A375 (cell line): ENCODE results near the gene LILRB3. TPM values are rescaled to one million over a fixed set of nuclear protein-coding genes. Genes with fewer than 3 reads are reported as not detected.

Experiments
- small RNA-seq: library from RNA; depleted of rRNA; stranded (forward); fragments of <200 nt; gene quantifications from one replicate; pipeline ENCODE3, GENCODE V24; 2014
- total RNA-seq: library from RNA; depleted of rRNA; stranded (reverse); fragments of >200 nt; shearing (Covaris generic); gene quantifications from 2 replicates; pipeline ENCODE4 v1.2.3, GENCODE V29; 2014; rRNA removed

The LILRB3 gene
- total RNA-seq = not detected in 2 replicates

GRCh38 chr19:54222474-54223276 is at the start of gene LILRB3:
TSS of gene LILRB3 (minus strand) at chr19:54223007. CDS start at chr19:54222976, 31 bp downstream.

GRCh38 chr19:54257116-54257480 is 34.3 kb upstream of the LILRB3 start, which contains the start of gene LILRB5:
TSS of gene LILRB5 (minus strand) at chr19:54257273. CDS start at chr19:54257193, 80 bp downstream.

GRCh38 chr19:54242646-54243045 is 19.8 kb upstream of the LILRB3 start, which contains the start of gene LILRA6:
TSS of gene LILRA6 (minus strand) at chr19:54242790.

GRCh38 chr19:54191011-54191810 is 31.6 kb downstream of the LILRB3 start, which contains the start of gene TSEN34:
TSS of gene TSEN34 (plus strand) at chr19:54191308. CDS start at chr19:54191365, 57 bp downstream.

GRCh38 chr19:54189145-54189734 is 33.6 kb downstream of the LILRB3 start, which contains the start of gene MBOAT7:
TSS of gene MBOAT7 (minus strand) at chr19:54189580. CDS start at chr19:54188508, 1,072 bp downstream.

GRCh38 chr19:54172471-54173358 is 50.1 kb downstream of the LILRB3 start, which contains the start of gene TMC4:
TSS of gene TMC4 (minus strand) at chr19:54173160. CDS start at chr19:54173117, 43 bp downstream.

Small RNAs within 50 kb of the gene (small RNA-seq; reads per million reads assigned to genes)
- gene RNU6-1307P = not detected

Other genes with a start within 250 kb of the LILRB3 start
- gene CACNG6, start 231.4 kb downstream of the LILRB3 start, total RNA-seq = 5.5 and 8.7 TPM in 2 replicates
- gene VSTM1, start 159.1 kb downstream of the LILRB3 start, total RNA-seq = 0.45 and 1.0 TPM in 2 replicates
- 0.45 TPM in 1 of 2 replicates, not detected in the other for gene TARM1, start 141.6 kb downstream of the LILRB3 start, total RNA-seq
- 8.3 and 11.7 TPM in 2 replicates for gene OSCAR, start 122.2 kb downstream of the LILRB3 start, total RNA-seq
- gene NDUFA3, start 120.2 kb downstream of the LILRB3 start, total RNA-seq = 42.5 and 44.1 TPM in 2 replicates
- gene TFPT, start 107.3 kb downstream of the LILRB3 start, total RNA-seq = 61.6 and 74.8 TPM in 2 replicates
- gene PRPF31, start 107.3 kb downstream of the LILRB3 start, total RNA-seq = 79.6 and 95.4 TPM in 2 replicates
- 26.0 and 31.0 TPM in 2 replicates for gene CNOT3, start 85.2 kb downstream of the LILRB3 start, total RNA-seq
- 20.4 and 23.2 TPM in 2 replicates for gene LENG1, start 63.3 kb downstream of the LILRB3 start, total RNA-seq
- gene TMC4, start 49.8 kb downstream of the LILRB3 start, total RNA-seq = 0.24 and 1.2 TPM in 2 replicates
- 49.6 and 86.6 TPM in 2 replicates for gene MBOAT7, start 33.4 kb downstream of the LILRB3 start, total RNA-seq
- 61.6 and 79.7 TPM in 2 replicates for gene TSEN34, start 31.7 kb downstream of the LILRB3 start, total RNA-seq
- 5,386 and 5,547 TPM in 2 replicates for gene RPS9, start 22.1 kb downstream of the LILRB3 start, total RNA-seq
- gene LILRA6, start 19.8 kb upstream of the LILRB3 start, total RNA-seq = not detected in 2 replicates
- gene LILRB5, start 34.3 kb upstream of the LILRB3 start, total RNA-seq = not detected in 2 replicates
- gene LILRB2, start 58.1 kb upstream of the LILRB3 start, total RNA-seq = not detected in 2 replicates
- gene LILRA5, start 90.2 kb upstream of the LILRB3 start, total RNA-seq = not detected in 2 replicates
- not detected in 2 replicates for gene LILRA4, start 116.2 kb upstream of the LILRB3 start, total RNA-seq
- 0.32 TPM in 1 of 2 replicates, not detected in the other for gene LAIR1, start 141.9 kb upstream of the LILRB3 start, total RNA-seq
- gene TTYH1, start 192.5 kb upstream of the LILRB3 start, total RNA-seq = 0.27 and 2.3 TPM in 2 replicates
- gene LENG8, start 226.2 kb upstream of the LILRB3 start, total RNA-seq = 45.7 and 64.1 TPM in 2 replicates
- 12.7 and 13.7 TPM in 2 replicates for gene LENG9, start 240.8 kb upstream of the LILRB3 start, total RNA-seq